Measurements from ENCODE around the gene USP47. TPM values are rescaled to one million over a fixed set of nuclear protein-coding genes. Genes with fewer than 3 reads are reported as not detected.

The USP47 gene
- total and polyA plus RNA-seq, 2 experiments from 2014 or later: 16.3 to 36.7 TPM

DNA sequence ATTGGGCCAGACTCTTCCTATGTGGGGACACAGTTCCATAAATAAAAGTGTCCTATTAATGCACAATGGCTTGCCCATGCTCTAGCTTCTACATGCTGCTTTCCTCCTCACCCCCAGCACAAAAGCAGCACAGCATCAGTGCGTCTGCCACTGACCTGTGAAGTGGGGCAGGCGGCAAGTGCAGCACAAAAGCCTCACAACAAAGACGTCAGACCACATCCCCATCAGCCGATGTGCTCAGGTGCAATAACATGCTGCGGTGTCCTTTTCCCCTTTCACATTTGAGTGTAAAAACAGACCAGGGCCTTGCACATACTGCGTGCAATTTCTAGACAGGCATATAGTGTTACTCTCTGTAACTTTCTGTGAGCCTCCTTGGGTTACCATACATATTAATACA, 153.8 kb downstream of the USP47 start (continued):
- TF ChIP-seq, protein P1, sequence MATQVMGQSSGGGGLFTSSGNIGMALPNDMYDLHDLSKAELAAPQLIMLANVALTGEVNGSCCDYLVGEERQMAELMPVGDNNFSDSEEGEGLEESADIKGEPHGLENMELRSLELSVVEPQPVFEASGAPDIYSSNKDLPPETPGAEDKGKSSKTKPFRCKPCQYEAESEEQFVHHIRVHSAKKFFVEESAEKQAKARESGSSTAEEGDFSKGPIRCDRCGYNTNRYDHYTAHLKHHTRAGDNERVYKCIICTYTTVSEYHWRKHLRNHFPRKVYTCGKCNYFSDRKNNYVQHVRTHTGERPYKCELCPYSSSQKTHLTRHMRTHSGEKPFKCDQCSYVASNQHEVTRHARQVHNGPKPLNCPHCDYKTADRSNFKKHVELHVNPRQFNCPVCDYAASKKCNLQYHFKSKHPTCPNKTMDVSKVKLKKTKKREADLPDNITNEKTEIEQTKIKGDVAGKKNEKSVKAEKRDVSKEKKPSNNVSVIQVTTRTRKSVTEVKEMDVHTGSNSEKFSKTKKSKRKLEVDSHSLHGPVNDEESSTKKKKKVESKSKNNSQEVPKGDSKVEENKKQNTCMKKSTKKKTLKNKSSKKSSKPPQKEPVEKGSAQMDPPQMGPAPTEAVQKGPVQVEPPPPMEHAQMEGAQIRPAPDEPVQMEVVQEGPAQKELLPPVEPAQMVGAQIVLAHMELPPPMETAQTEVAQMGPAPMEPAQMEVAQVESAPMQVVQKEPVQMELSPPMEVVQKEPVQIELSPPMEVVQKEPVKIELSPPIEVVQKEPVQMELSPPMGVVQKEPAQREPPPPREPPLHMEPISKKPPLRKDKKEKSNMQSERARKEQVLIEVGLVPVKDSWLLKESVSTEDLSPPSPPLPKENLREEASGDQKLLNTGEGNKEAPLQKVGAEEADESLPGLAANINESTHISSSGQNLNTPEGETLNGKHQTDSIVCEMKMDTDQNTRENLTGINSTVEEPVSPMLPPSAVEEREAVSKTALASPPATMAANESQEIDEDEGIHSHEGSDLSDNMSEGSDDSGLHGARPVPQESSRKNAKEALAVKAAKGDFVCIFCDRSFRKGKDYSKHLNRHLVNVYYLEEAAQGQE (IDR thresholded peaks at IDR 0.05; ENCODE audit: unreplicated experiment): no peak
- TF ChIP-seq STAT1 (IDR thresholded peaks at IDR 0.05; ENCODE audit: unreplicated experiment) (no peak), ZNF331 (CRISPR knock-in tag; IDR thresholded peaks at IDR 0.05; ENCODE audit: low read depth) (no peak), EZH2 (IDR thresholded peaks at IDR 0.05; ENCODE audit: low read depth, unreplicated experiment) (no peak), EZH2phosphoT487 (IDR thresholded peaks at IDR 0.05; ENCODE audit: unreplicated experiment) (no peak), NANOG (IDR thresholded peaks at IDR 0.05; ENCODE audit: borderline replicate concordance) (no peak)
- TF ChIP-seq, protein P2, sequence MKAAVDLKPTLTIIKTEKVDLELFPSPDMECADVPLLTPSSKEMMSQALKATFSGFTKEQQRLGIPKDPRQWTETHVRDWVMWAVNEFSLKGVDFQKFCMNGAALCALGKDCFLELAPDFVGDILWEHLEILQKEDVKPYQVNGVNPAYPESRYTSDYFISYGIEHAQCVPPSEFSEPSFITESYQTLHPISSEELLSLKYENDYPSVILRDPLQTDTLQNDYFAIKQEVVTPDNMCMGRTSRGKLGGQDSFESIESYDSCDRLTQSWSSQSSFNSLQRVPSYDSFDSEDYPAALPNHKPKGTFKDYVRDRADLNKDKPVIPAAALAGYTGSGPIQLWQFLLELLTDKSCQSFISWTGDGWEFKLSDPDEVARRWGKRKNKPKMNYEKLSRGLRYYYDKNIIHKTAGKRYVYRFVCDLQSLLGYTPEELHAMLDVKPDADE (IDR thresholded peaks at IDR 0.05): no peak

DNA sequence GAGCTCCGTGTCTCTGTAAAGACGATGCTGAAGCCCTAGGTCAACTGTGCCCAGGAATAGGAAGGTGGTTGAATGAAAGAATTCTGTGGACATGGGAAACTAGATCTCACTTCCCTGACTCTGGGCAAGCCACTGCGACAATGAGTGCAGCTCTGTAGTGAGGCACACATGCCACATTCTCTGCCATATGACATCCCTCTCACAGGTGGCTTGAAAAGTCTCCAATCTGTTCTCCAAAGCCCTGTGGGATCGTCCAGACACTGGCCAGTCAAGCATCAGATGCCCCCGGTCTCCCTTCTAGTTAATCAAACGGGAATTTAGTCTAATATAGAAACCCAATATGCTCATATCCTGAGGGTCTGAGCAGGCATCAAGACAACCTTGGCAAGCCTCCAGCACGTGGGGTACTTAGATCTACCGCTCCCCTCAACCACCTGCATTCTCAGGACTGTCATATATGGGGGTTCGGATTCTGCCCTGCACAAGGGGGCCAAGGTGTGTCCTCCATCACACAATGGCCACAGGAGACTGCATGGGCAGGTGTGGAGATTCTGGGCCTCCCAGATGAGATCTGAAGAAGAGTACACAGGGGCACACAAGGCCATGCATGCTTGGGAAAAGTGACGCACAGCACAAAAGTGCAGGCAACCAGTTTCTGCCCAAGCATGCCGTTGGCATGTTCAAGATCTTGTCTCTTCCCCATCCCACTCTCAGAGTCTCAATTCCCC, 154.7 kb downstream of the USP47 start:
- DNase-seq (ENCODE audit: low spot score) (no peak), ATAC-seq (no peak)
- Histone ChIP-seq H3K79me2 (replicated peaks; ENCODE audit: insufficient read depth) (no peaks in the 10 kb centered on the region), H3K4me2 (no peak overlapping the region), H3K4me1 (ENCODE audit: insufficient read depth) (no peaks in the 10 kb centered on the region), H3K9me2 (ENCODE audit: insufficient read depth) (no peaks in the 10 kb centered on the region), H3K4me3 (no peak overlapping the region), H2AFZ (no peak overlapping the region), H3K36me3 (ENCODE audit: insufficient read depth) (peaks cover 4% of the 10 kb centered on the region), H3K27me3 (ENCODE audit: insufficient read depth) (no peaks in the 10 kb centered on the region), H3K27ac (ENCODE audit: low read depth) (no peak overlapping the region), H3F3A (replicated peaks; ENCODE audit: low read depth) (no peaks in the 10 kb centered on the region), H4K20me1 (replicated peaks; ENCODE audit: insufficient read depth) (peaks cover 4% of the 10 kb centered on the region; the same call in 1 of the 2 replicates)
- no peak overlapping the region; the same call in 1 of the 2 replicates for H3K27ac Mint-ChIP-seq
- H3K27me3 Mint-ChIP-seq (ENCODE audit: insufficient read depth, low read depth, poor library complexity): no peaks in the 10 kb centered on the region
- TF ChIP-seq ZNF331 (CRISPR knock-in tag; IDR thresholded peaks at IDR 0.05; ENCODE audit: low read depth): no peak
- no peak for TF ChIP-seq STAT1 (IDR thresholded peaks at IDR 0.05; ENCODE audit: unreplicated experiment)
- TF ChIP-seq, protein P2 (IDR thresholded peaks at IDR 0.05): no peak
- TF ChIP-seq, protein P3, sequence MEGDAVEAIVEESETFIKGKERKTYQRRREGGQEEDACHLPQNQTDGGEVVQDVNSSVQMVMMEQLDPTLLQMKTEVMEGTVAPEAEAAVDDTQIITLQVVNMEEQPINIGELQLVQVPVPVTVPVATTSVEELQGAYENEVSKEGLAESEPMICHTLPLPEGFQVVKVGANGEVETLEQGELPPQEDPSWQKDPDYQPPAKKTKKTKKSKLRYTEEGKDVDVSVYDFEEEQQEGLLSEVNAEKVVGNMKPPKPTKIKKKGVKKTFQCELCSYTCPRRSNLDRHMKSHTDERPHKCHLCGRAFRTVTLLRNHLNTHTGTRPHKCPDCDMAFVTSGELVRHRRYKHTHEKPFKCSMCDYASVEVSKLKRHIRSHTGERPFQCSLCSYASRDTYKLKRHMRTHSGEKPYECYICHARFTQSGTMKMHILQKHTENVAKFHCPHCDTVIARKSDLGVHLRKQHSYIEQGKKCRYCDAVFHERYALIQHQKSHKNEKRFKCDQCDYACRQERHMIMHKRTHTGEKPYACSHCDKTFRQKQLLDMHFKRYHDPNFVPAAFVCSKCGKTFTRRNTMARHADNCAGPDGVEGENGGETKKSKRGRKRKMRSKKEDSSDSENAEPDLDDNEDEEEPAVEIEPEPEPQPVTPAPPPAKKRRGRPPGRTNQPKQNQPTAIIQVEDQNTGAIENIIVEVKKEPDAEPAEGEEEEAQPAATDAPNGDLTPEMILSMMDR (conservative IDR thresholded peaks at IDR 0.05; ENCODE audit: low read depth in 2 of 2): no peak
- TF ChIP-seq JUNB (IDR thresholded peaks at IDR 0.05; ENCODE audit: unreplicated experiment): no peak
- TF ChIP-seq ZNF114 (CRISPR knock-in tag; IDR thresholded peaks at IDR 0.05): no peak
- no peak for TF ChIP-seq EZH2phosphoT487 (IDR thresholded peaks at IDR 0.05; ENCODE audit: unreplicated experiment)
- no peak for TF ChIP-seq POLR2AphosphoS5 (IDR thresholded peaks at IDR 0.05; ENCODE audit: low read depth)
- peaks cover 4% of the 10 kb centered on the region; the same call in 2 of the 3 replicates for H3K36me3 Mint-ChIP-seq (ENCODE audit: low read depth)
- H3K4me3 Mint-ChIP-seq: no peak overlapping the region
- H3K4me1 Mint-ChIP-seq: peaks cover 3% of the 10 kb centered on the region; the same call in 2 of the 3 replicates
- H3K9me3 Mint-ChIP-seq: no peaks in the 10 kb centered on the region
